Occipital lobe (tissue), 2 donors: ENCODE data around the gene LIPC. TPM values are rescaled to one million over a fixed set of nuclear protein-coding genes. Genes with fewer than 3 reads are reported as not detected.

Experiments used
- DNase-seq: peaks from one replicate; lab custom pipeline; 2025; lab: John Stamatoyannopoulos, UW
- total RNA-seq: library from RNA; depleted of rRNA; stranded (reverse); fragments of >200 nt; gene quantifications from one replicate; pipeline ENCODE4 v1.2.3, GENCODE V29; 2014

LIPC gene
- total RNA-seq, 1 donor from 2014 or later: 0.16 TPM

DNA sequence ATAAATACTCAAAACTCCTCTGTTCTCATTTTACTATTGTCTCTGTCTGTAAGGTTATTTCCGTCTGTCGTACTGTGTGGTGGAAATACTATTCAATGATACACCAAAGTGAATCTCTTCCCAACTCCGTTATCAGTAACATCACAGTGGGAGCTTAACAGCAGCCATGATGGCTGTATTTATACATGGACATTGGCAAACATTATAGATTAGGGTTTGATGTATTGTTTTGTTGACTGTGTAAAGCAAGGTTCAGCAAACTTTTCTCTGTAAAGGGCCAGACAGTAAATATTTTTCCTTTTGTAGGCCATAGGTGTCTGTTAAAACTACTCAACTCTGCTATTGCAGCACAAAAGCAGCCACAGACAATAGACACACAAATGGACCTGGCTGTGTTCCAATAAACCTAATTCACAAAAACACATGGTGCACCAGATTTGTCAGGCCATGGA, 23.2 kb downstream of the LIPC start:
- DNase-seq: no peak

DNA sequence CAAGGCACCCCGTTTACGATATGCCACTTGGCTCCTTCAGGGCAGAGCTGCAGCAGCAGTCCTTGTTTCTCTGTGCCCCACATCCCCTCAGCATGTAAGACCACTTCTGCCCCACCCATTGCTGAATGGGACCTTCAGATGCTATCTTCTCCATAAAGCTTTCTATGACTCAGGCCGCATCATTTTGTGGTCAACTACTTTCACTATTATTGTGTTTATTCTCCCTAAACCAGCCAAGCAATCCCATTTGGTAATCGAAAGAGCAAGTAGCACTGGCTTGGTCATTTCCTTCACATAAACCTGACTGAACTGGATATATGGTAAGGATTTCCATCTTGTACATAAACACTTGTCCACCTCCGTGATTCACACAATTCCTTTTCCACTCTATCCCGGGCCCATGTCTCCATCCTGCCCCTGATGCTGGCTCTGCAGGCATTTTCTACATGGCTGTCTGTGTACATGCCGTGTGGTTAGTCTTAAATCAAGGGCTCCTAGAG, 25.7 kb downstream of the LIPC start:
- no peak for DNase-seq

DNA sequence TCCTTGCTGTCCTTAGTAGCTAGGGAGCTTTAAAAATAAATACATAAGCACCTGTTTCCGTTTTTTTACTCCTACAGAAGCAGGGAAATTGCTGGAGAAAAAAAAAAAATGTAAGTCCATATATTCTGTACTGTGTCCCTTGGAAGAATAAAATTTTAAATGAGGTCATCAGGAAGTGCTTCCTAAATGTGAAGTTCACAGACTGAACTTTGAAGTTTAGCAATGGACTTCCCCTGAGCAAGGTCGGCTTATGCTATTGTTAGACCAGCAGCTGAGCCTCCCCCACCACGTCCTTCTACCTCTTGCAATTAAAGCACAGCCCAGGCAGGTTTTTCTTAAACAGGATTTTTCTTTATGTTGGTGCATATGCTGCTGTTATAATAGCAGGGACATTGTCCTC, 26.3 kb downstream of the LIPC start:
- DNase-seq: no peak

DNA sequence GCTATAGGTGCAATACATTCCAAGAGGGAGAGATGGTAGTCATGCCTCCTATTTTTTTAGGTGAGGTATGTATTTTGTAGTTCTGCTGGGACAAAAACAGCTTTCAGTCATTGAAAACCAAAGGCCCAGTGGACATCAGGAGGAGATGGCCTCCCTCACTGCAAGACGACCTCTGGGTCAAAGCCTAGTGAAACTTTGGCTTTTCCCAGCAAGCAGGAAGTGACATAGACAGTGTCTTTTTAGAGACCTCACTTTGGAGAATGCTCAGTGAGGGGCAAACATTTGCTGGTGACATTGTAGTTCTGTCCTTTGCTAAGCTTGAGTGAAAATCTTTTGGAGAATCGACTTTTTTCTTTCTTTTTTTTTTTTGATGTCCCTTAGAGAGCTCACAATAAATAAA, 27.3 kb downstream of the LIPC start:
- no peak for DNase-seq

DNA sequence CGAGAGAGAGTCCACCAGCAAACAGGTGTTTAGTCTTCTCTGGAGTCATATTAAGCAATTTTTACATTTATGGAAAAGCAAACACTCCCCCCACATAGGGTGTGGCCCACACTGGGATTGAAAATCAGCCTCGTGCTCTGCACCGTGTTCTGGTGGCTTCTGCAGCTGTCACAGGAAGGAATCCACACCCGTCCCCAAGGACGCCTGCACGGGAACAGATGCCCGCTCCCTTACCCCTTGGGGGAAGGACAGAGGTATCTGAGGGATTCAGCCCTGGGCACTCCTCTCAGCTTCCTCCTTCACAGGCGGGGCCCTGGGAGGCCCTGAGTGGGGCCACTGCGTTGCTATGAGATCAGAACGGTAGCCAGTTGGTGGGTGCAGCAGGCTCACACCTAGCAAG, 27.8 kb downstream of the LIPC start:
- DNase-seq: no peak

DNA sequence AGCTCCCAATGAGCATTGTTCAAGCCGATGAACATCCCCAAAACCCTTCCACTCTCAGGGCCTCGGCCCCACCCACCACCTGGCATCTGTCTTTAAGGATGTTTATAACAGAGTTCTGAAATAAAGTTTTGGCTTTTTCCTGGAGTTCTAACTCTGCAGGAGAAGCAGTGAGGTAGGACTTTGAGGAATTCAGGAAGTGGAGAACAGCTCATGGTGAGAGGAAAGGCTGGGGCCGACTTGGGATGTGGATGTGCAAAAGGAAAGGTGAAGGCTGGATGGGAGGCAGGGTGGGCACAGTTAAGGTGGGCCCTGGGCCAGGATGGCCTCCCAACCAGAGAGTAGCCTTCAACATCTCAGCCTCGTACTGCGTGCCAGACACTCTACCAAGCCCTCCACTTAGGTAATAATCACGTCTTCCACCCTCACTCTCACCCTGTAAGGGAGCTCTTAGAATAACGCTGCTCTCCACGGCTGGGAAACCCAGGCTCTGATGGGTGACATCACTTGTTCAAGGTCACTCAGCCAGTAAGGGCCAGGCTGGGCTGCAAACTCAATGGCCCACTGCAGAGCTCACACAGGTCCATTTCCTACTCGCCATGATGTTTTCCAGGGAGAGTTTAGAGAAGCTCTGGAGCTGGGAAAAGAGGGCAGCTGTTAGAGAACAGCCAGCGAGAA, 28.5 kb downstream of the LIPC start:
- DNase-seq: no peak

DNA sequence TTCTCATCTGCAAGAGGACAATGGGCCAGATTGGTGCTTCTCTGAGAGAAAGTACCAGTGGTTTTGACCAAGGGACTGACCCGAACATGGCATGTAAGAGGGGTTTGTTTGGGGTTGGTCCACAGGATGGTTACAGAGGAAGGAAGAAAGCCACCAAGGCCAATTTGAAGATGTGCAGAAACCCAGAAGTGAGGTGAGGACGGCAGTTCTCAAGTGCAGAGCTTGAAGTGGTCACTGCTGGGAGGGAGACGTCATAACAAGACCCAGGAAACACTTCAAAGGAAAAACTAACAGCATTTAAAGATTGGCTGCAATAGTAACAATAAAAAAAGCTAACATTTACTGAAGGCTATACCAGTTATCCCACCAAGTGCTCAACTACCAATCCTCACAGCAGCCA, 29.1 kb downstream of the LIPC start:
- no peak for DNase-seq

DNA sequence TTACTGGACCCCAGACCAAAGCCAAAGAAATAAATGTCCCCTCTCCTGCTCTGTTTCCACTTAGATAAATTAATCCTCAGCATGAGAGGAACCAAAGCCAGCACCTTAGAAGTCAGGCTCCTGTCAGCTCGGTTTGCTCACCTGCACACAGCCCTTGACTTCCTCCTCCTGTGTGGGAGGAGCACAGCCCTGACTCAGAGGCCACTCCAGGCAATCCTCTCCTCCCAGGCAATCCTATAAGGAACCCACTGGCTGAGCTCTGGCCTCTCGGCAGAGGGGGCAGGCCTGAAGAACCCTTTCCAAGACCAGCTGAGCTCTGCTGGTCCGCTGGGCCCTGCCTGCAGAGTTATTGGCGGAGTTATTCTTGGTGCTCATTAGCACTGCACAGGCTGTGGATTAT, 30.8 kb downstream of the LIPC start:
- no peak for DNase-seq

DNA sequence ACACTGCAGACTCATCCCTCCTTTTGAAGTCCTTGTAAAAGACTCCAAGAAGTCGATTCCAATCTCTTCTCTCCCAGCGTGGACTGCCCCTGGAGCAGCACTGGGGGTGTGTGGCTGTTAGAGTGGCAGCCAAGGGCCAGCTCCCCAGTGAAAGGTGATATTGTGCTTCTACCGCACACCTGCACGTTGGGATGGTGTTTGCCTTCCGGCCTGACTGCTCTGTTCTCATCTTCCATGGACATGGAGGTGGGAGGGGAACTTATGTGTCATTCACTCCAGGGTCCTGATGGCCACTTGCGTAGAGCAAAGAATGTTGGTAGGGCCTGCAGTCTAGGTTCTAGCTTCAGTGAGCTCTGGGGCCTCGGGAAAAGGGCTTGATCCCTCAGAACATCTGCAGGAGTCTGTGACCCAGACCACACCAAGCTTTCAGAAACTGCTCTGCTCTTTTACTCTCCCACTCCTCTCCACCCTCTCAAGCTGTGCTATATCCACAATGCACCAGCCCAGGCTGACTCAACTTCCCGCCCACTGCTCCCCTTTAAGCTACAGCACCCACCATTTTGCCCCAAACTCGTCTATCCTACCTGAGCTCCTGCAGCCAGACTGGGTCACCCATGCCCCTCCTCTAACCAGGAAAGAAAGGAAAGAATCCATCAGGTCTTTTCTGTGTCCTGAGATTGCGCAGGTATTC, 31.3 kb downstream of the LIPC start:
- DNase-seq: no peak

DNA sequence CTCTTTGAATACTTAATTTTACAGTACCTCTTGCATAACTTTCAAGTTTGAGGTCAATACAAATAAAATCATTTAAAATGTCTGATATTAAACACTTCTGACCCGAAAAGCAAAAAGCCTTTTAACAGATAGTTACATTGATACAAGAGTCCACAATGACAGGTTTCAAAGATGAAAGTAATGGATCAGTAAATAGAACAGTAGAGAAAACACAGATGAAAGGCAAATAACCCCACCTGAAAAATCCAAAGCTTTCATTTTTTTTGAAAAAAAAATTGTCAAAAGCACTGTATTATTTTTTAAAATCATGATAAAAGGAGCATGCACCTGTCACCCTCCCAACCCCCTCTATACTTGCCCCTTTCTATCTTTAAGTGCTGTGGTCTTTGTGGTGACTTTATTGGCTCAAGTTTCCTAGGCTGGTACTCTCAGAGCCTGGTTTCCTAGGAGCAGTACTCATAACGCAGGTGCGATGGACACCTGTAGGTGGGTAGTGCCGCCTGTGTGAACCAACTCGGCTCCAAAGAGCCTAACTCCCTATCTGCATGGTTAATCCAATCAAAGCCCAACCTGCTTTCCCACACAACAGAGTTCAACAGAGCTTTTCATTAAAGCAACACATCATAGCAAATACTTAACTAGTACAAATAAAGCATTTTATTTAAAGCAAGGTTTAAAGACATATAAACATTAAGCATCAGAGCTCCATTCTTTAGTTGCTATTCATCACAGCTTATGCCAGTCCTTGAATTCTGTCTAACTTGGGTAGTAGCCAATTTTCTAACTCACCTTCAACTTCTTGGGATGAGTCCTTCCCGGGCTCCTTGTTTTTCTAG, 32.2 kb downstream of the LIPC start:
- no peak for DNase-seq

DNA sequence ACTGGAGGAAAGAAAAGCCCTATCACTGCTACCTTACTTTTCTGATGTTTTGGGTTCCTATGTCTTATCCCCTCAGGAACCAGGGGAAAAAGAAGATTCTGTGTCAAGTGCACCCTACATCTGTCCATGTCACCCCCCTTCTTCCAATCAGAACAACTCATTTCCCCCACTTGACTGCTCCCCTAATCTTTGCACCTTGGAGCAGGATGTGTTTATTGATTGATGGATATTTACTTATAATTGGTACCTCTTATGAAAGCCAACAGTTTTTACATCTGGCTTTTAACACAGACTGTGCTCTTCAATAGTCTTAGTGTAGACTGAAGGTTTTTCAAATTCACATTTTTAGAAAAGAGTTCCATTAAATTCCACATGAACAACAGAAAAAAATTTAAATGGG, 33.3 kb downstream of the LIPC start:
- DNase-seq: no peak

DNA sequence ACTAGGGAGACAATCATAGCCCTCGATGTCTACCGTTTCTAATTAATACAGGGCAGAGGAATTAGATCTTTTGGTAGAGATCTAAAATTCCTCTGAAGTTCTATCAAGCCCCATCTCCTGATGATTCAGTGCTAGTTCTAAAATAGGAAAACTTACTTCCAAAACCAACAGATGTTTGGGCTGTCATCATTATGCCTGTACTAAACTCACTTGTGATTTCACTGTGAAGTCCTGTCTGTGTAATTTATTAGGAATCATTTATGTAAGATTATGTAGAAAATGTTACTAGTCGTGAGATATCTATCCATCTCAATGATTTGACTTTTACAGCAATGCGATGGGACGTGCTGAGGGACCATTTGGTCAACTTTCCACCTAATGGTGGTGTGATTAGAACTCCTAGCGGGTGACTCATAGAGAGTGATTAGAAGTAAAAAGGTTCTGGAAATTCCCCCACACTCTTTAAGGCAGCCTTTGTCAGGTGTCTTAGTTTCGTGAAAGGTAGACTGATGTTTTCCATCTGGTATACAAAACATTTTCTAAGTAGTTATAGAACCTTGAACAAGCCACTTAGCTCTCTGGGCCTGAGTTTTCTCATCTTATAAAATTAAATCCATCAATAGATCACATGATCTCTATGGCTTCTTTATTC, 34.2 kb downstream of the LIPC start:
- DNase-seq: no peak

DNA sequence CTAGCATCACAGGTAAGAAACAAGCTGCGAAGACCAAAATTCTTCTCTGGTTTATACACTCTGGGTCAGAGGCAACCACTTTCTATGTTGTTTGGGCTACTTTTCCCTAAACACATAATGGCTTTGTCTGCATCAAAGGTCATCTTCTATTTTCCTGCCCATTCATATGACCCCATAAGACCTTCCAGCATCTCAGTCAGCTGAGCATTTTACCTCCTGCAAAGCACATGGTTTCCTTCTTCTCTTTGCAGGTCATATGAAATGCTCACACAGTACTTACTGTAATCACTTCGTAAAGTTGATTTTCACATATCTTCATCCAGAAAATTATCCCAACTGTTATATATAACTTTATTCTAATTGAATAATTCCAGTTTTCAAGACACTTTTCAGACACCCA, 34.8 kb downstream of the LIPC start:
- DNase-seq: no peak

DNA sequence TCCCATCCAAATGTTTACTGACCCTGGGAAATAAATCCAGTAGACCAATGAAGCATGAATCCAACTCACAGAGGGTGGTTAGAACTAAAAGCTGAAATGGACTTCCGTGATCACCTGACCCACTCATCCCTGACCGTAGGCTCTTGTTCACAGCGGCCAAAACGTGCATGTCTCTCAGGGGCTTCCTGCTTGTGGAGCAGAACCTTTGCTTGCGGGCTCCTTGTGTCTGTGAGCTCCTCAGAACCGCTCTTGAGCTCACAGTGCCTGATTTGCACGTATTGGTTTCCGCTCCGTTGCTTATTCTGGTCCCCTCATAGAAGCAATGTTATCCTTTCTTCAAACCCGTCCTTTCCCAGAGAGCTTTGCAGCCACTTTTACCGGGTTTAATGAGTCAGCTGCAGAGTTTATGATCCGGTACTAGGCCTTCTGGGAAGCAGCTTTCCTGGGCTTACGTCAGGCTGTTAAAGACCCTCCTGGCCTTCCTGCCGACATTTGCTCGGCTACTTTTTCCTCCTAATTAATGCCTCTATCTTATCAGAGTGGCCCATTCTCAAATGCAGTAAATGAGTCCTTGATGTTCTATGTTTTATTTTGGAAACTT, 35.4 kb downstream of the LIPC start:
- no peak for DNase-seq

DNA sequence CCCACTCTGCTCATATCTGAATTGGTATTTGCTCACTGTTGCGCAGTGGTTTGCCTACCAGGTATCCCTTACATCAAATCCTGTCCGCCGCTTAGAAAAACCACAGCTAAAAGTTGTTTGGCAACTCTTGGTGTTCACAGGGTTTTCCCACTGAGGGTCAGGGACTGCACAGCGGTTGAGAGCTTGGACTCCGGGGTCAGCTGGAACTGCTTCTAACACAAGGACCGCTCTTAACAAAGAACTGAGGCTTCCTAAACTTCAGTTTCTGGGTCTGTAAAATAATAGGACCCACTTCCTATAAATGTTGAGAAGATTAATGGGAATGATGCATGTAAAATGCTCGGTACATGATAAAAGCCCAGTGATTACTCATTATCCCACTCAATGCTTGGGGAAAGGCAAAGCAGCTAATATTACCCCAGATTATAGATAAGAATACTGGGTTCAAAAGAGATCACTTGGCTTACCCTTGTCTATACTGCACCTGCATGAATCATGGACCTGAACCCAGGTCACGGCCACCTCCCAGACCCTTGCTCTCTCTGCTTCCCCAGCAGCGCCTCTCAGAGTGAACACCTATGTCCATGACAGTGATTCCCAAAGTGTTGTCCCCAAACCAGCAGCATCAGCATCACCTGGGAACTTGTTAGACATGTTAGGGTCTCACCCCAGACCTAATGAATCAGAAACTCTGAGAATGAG, 36.1 kb downstream of the LIPC start:
- no peak for DNase-seq

DNA sequence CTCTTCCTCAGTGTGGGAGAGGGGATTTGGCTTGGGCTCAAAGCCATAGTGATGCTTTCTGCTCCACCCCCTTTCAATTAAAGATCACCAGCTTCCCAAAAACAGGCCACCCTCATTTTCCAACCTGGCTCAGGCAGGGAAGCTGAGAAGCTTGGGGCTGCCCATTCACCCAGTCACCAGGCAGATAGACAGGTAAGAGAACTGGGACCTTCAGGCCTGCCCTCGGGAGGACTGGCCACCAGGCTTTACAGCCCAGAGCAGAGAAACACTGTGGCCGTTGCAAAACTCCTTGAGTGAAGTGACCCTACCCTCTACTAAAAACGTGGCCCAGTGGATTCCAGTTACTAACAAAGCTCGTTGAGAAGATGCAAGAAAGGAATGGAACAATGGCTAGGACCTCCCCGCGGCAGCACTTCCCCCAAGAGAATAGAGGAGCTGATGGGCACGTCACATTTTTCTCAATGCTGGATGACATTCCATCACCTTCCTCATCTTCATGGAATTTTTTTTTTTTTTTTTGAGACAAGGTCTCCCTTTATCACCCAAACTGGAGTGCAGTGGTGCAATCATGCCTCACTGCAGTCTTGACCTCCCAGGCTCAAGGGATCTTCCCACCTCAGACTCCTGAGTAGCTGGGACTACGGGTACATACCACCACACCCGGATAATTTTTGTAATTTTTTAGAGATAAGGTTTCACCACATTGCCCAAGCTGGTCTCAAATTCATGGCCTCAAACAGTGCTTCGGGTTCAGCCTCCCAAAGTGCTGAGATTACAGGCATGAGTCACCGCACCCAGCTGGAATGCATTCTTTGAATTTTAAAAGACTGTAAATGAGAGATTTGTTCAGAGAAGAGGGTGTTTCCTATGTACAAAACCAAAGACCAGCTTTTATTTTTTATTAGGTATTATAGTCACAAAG, 37.9 kb downstream of the LIPC start:
- DNase-seq: no peak

DNA sequence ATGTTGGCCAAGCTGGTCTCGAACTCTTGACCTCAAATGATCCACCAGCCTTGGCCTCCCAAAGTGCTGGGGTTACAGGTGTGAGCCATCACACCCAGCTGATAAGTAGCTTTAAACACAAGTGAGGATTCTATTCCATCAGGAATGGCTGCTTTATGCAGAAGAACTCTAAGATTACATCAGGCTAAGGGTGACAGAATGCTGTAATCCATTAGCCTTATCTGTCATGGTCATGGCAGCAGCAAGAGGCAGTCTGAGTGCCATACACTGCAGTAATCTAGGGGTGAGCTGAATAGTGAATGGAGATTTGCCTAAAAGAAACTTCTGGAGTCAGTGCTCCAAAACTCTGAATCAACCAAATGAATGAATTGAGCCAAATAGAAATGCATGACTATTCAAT, 39.6 kb downstream of the LIPC start:
- no peak for DNase-seq

DNA sequence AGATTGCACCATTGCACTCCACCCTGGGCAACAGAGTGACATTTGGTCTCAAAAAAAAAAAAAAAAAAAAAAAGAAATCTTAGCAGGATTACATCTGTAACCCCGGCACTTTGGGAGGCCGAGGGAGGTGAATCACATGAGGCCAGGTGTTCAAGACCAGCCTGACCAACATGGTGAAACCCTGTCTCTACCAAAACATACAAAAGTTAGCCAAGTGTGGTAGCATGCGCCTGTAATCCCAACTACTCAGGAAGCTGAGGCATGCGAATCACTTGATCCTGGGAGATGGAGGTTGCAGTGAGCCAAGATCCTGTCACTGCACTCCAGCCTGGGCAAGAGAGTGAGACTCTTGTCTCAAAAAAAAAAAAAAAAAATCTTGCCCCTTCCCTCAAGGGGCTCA, 40.4 kb downstream of the LIPC start:
- DNase-seq: no peak

DNA sequence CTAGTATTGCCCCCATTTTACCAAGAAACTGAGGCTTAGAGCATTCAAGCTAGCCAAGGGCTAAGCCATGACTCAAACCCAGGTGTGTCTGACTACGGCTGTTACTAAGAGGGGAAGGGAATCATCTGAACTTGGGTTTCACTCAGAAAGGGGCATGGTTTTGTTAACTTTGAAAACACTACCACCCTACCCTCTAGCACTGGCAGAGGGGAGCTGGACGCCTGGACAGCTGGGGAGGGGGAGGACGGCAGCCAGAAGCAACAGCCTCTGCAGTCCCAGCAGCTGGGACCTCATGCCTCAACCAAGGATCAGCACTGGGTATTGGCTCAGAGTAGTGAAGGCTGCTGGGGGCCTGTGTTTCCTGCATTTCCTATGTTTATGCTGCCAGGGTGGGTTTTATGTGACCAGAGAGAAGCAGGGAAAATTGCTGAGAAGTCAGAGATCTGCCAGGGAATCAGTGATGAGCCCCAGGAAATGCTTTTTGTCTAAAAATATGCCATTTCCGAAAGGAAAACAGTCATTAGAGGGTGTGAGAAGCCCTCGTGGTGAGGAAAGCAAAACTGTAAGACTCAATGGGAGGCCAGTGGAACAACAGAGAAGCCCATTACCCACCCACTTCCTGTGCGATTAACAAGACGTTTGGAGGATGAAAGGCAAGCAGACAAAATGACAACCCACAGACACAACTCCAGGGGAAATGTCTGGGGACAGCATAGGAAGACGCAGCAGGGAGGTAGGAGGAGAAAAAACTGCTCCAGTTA, 41.2 kb downstream of the LIPC start:
- no peak for DNase-seq
